Cardiac muscle cell (in vitro differentiated cells and primary cell): ENCODE results near the gene PLXDC1. TPM values are rescaled to one million over a fixed set of nuclear protein-coding genes. Genes with fewer than 3 reads are reported as not detected.
"Not testable (repeated sequence)": the region's sequence is repeated elsewhere in the genome, so short reads cannot be mapped to it uniquely, and the experiment has no call there.

ENCODE experiments used
- DNase-seq, 2 donors: peaks; one replicate each; pipeline versions ENCODE4 v3.0.0 to v3.0.0-alpha.2; 2010 to 2017; ENCODE audit warnings: low read depth in 1 of 2, low spot score in 1 of 2
- H3K27ac ChIP-seq: fragments of 200-600 bp; sonication (generic); 2 replicates; pipeline ENCODE4 v1.5.1; 2016
- H3K27me3 ChIP-seq: fragments of 200-600 bp; sonication (generic); 2 replicates; pipeline ENCODE4 v1.6.0; 2016; ENCODE audit warnings: control low read depth
- H3K36me3 ChIP-seq: fragments of 200-600 bp; sonication (generic); 2 replicates; pipeline ENCODE4 v1.5.1; 2016; ENCODE audit warnings: control low read depth
- H3K4me1 ChIP-seq: fragments of 200-600 bp; sonication (generic); 2 replicates; pipeline ENCODE4 v1.8.1; 2017; ENCODE audit warnings: low read depth, mild to moderate bottlenecking, mixed run types
- H3K4me3 ChIP-seq: fragments of 200-600 bp; sonication (generic); 2 replicates; pipeline ENCODE4 v1.5.1; 2016; ENCODE audit warnings: mild to moderate bottlenecking
- H3K9me3 ChIP-seq: fragments of 200-600 bp; sonication (generic); 2 replicates; pipeline ENCODE4 v1.5.1; 2017; ENCODE audit warnings: low read depth, mild to moderate bottlenecking, control low read depth
- CTCF ChIP-seq: IDR thresholded peaks from 2 replicates; pipeline ENCODE4 v1.5.1; 2012; ENCODE audit warnings: low read depth, mild to moderate bottlenecking, low read length
- polyA plus RNA-seq: library from polyadenylated mRNA; unstranded; fragments of >200 nt; fragmentation: Nextera tagmentation; extraction: Ambion mirVana; gene quantifications from 2 replicates; pipeline ENCODE4 v1.2.1, GENCODE V29; 2016
- total RNA-seq: library from RNA; depleted of rRNA; stranded (reverse); fragments of >200 nt; gene quantifications from 2 replicates; pipeline ENCODE4 v1.2.3, GENCODE V29; 2016

The PLXDC1 gene
- total and polyA plus RNA-seq, 2 experiments from 2014 or later: 6.3 to 25.0 TPM

- H3K27ac ChIP-seq: no peak overlapping the region
- no peak for DNase-seq
- TF ChIP-seq CTCF: no peak
- peaks cover 22% of the 10 kb centered on the region for H3K27me3 ChIP-seq
- H3K4me1 ChIP-seq: no peaks in the 10 kb centered on the region
- no peak overlapping the region for H3K4me3 ChIP-seq
- H3K9me3 ChIP-seq: no peaks in the 10 kb centered on the region
- H3K36me3 ChIP-seq: no peaks in the 10 kb centered on the region
Measured at GRCh38 chr17:39022924-39023323, 128.5 kb downstream of the PLXDC1 start.

- H3K4me1 ChIP-seq, H3K9me3 ChIP-seq, DNase-seq, H3K27me3 ChIP-seq, H3K36me3 ChIP-seq, H3K27ac ChIP-seq, H3K4me3 ChIP-seq: not testable (repeated sequence)
Measured at GRCh38 chr17:39020037-39020436, 131.4 kb downstream of the PLXDC1 start.

- no peak for DNase-seq
- Histone ChIP-seq H3K4me1 (no peaks in the 10 kb centered on the region), H3K27ac (no peak overlapping the region), H3K9me3 (no peaks in the 10 kb centered on the region), H3K27me3 (no peaks in the 10 kb centered on the region), H3K36me3 (no peaks in the 10 kb centered on the region), H3K4me3 (no peak overlapping the region)
- TF ChIP-seq CTCF: no peak
Measured at GRCh38 chr17:39018267-39019134, 132.9 kb downstream of the PLXDC1 start.

GRCh38 chr17:39016193-39017153 lies 135.0 kb downstream of the PLXDC1 start:
- Histone ChIP-seq H3K36me3 (no peaks in the 10 kb centered on the region), H3K27me3 (peaks cover 6% of the 10 kb centered on the region), H3K27ac (no peak overlapping the region), H3K9me3 (no peaks in the 10 kb centered on the region), H3K4me3 (no peak overlapping the region), H3K4me1 (no peaks in the 10 kb centered on the region)
- no peak for TF ChIP-seq CTCF
- peak in 1 of 2 donors; percentile 68 for DNase-seq

- H3K27ac ChIP-seq: no peak overlapping the region
Measured at GRCh38 chr17:39015546-39015935, 135.9 kb downstream of the PLXDC1 start.

More at GRCh38 chr17:39015546-39015935, 135.9 kb downstream of the PLXDC1 start:
- no peak for TF ChIP-seq CTCF
- H3K4me1 ChIP-seq: no peaks in the 10 kb centered on the region
- no peak for DNase-seq
- peaks cover 8% of the 10 kb centered on the region for H3K27me3 ChIP-seq
- no peak overlapping the region for H3K4me3 ChIP-seq
- H3K9me3 ChIP-seq: no peaks in the 10 kb centered on the region
- no peaks in the 10 kb centered on the region for H3K36me3 ChIP-seq
